CD14-positive monocyte (primary cell): ENCODE results near the gene GPRIN1. TPM values are rescaled to one million over a fixed set of nuclear protein-coding genes. Genes with fewer than 3 reads are reported as not detected.

Source experiments
- DNase-seq, 3 donors: peaks; one replicate each; pipeline ENCODE4 v3.0.0-alpha.2; 2011 to 2022
- H2AFZ ChIP-seq: 2 replicates; pipeline ENCODE4 v1.6.0; 2012; ENCODE audit warnings: mild to moderate bottlenecking, low read depth, low read length, inconsistent platforms; ENCODE audit not compliant: insufficient read depth, poor library complexity, severe bottlenecking
- H3K27ac ChIP-seq, 2 donors: 1 replicate in 1 of 2; 2 replicates in 1 of 2; pipeline ENCODE4 v1.5.1; 2012 to 2013; ENCODE audit warnings: low read length in 2 of 2, control low read depth in 1 of 2, inconsistent platforms in 1 of 2, low read depth in 1 of 2, mild to moderate bottlenecking in 1 of 2
- H3K27me3 ChIP-seq, 2 donors: one replicate each; pipeline versions ENCODE4 v1.6.0 to v1.6.1; 2011 to 2013; ENCODE audit warnings: low read length in 2 of 2; ENCODE audit not compliant: control insufficient read depth in 2 of 2, insufficient read depth in 2 of 2
- H3K36me3 ChIP-seq, 2 donors: replicated peaks in 1 of 2; 1 replicate in 1 of 2; 2 replicates in 1 of 2; pipeline versions ENCODE4 v1.5.1 to v1.6.1; 2012 to 2013; ENCODE audit warnings: low read length in 2 of 2, control low read depth in 1 of 2, inconsistent platforms in 1 of 2, mild to moderate bottlenecking in 1 of 2; ENCODE audit not compliant: insufficient read depth in 2 of 2, control insufficient read depth in 1 of 2
- H3K4me1 ChIP-seq, 2 donors: 1 replicate in 1 of 2; 2 replicates in 1 of 2; pipeline versions ENCODE4 v1.5.1 to v1.6.1; 2012 to 2013; ENCODE audit warnings: low read length in 2 of 2, control low read depth in 1 of 2, inconsistent platforms in 1 of 2, mild to moderate bottlenecking in 1 of 2, moderate library complexity in 1 of 2; ENCODE audit not compliant: insufficient read depth in 2 of 2, control insufficient read depth in 1 of 2
- H3K4me2 ChIP-seq: replicated peaks from 2 replicates; pipeline ENCODE3; 2012; ENCODE audit warnings: low read length, moderate library complexity, mild to moderate bottlenecking; ENCODE audit not compliant: poor library complexity, severe bottlenecking; ENCODE audit errors: extremely low read depth
- H3K4me3 ChIP-seq, 3 experiments: fragments of 200-600 bp in 1 of 3; sonication (generic) in 1 of 3; replicated peaks in 1 of 3; 1 replicate in 2 of 3; 2 replicates in 1 of 3; pipeline ENCODE4 v1.5.1; 2011 to 2013; ENCODE audit warnings: low read length in 3 of 3, mild to moderate bottlenecking in 3 of 3, control low read depth in 2 of 3, low read depth in 2 of 3, inconsistent platforms in 1 of 3, moderate library complexity in 1 of 3
- H3K79me2 ChIP-seq: 2 replicates; pipeline ENCODE4 v1.6.0; 2012; ENCODE audit warnings: mild to moderate bottlenecking, control low read depth, inconsistent platforms, low read length, moderate library complexity; ENCODE audit not compliant: insufficient read depth
- H3K9ac ChIP-seq: 2 replicates; pipeline ENCODE4 v1.6.0; 2017; ENCODE audit warnings: low read length, mild to moderate bottlenecking; ENCODE audit not compliant: insufficient read depth, poor library complexity, severe bottlenecking
- H3K9me3 ChIP-seq, 2 donors: replicated peaks in 1 of 2; 1 replicate in 1 of 2; 2 replicates in 1 of 2; pipeline versions ENCODE4 v1.5.1 to v1.6.1; 2012 to 2013; ENCODE audit warnings: low read length in 2 of 2, control low read depth in 1 of 2; ENCODE audit not compliant: control insufficient read depth in 1 of 2, insufficient read depth in 1 of 2
- H4K20me1 ChIP-seq: 2 replicates; pipeline ENCODE4 v1.6.0; 2012; ENCODE audit warnings: mild to moderate bottlenecking, low read length, control low read depth, moderate library complexity; ENCODE audit not compliant: insufficient read depth
- H3K27ac Mint-ChIP-seq, 7 donors: one replicate each; pipeline ENCODE4 v1.8.0; 2020; ENCODE audit warnings: mild to moderate bottlenecking in 7 of 7, mixed read lengths in 7 of 7, moderate library complexity in 6 of 7, inconsistent platforms in 2 of 7
- H3K27me3 Mint-ChIP-seq, 3 donors: one replicate each; pipeline ENCODE4 v1.8.0; 2021 to 2022; ENCODE audit warnings: low read depth in 3 of 3, mild to moderate bottlenecking in 3 of 3, mixed read lengths in 3 of 3, moderate library complexity in 3 of 3, inconsistent platforms in 1 of 3
- H3K36me3 Mint-ChIP-seq, 2 donors: one replicate each; pipeline ENCODE4 v1.8.0; 2020; ENCODE audit warnings: mixed read lengths in 2 of 2, inconsistent platforms in 1 of 2, mild to moderate bottlenecking in 1 of 2
- H3K4me1 Mint-ChIP-seq: one replicate; pipeline ENCODE4 v1.8.0; 2020; ENCODE audit warnings: mild to moderate bottlenecking, mixed read lengths
- H3K4me3 Mint-ChIP-seq, 2 donors: one replicate each; pipeline ENCODE4 v1.8.0; 2020; ENCODE audit warnings: mild to moderate bottlenecking in 2 of 2, mixed read lengths in 2 of 2, moderate library complexity in 1 of 2
- H3K9me3 Mint-ChIP-seq, 7 donors: one replicate each; pipeline ENCODE4 v1.8.0; 2020 to 2022; ENCODE audit warnings: mixed read lengths in 7 of 7, mild to moderate bottlenecking in 6 of 7, moderate library complexity in 6 of 7, inconsistent platforms in 2 of 7
- WGBS: methylation state at CpG from one replicate; pipeline ENCODE4 v1.1.5; 2013; ENCODE audit warnings: missing lambda C conversion rate; ENCODE audit not compliant: insufficient coverage; 5-methylcytosine and 5-hydroxymethylcytosine counted together
- intact Hi-C, 2 donors: fragments of 100-400 bp; cut with micrococcal nuclease; formaldehyde crosslinking; loops; one replicate each; pipeline versions ENCODE4 v1.15.0 to v1.15.1; 2023
- polyA plus RNA-seq, 3 donors: library from polyadenylated mRNA; depleted of rRNA in 1 of 3; unstranded in 2 of 3; stranded (reverse) in 1 of 3; fragments of 300-500 nt in 2 of 3; fragments of >200 nt in 1 of 3; fragmentation: Illumina TruSeq in 2 of 3; gene quantifications; 1 replicate in 2 of 3; 2 replicates in 1 of 3; pipeline ENCODE4 v1.2.3, GENCODE V29; 2012 to 2021
- TF ChIP-seq, protein P1 (sequence below): fragments of 200-600 bp; IDR thresholded peaks from one replicate; pipeline ENCODE4 v1.8.0; 2022; ENCODE audit warnings: antibody characterized with exemption, mild to moderate bottlenecking

GPRIN1 gene
- polyA plus RNA-seq, 3 donors: 0.05 to 0.30 (median 0.13) TPM

DNA sequence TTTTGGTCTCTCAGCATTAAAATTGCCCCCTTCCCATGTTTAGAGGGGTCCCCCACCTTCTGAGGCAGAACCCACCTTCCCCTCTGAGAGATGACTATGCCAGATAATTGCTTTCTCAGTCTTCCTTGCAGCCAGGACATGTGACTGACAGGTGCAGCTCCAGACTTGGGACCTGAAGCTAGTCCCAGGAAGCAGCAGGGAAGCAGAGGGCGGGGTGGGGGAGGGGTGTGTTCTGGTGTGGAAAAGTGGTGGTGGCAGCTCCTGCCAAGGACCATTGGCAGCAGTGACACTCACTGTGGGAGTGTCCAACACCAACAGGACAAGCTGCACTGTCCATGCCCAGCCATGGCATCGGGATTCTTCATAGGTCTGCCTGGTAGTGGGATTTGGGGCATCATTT lies 22.8 kb upstream of the GPRIN1 start:
- TF ChIP-seq, protein P1, sequence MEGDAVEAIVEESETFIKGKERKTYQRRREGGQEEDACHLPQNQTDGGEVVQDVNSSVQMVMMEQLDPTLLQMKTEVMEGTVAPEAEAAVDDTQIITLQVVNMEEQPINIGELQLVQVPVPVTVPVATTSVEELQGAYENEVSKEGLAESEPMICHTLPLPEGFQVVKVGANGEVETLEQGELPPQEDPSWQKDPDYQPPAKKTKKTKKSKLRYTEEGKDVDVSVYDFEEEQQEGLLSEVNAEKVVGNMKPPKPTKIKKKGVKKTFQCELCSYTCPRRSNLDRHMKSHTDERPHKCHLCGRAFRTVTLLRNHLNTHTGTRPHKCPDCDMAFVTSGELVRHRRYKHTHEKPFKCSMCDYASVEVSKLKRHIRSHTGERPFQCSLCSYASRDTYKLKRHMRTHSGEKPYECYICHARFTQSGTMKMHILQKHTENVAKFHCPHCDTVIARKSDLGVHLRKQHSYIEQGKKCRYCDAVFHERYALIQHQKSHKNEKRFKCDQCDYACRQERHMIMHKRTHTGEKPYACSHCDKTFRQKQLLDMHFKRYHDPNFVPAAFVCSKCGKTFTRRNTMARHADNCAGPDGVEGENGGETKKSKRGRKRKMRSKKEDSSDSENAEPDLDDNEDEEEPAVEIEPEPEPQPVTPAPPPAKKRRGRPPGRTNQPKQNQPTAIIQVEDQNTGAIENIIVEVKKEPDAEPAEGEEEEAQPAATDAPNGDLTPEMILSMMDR: no peak
- H3K4me1 ChIP-seq: peaks cover 0 to 5% of the 10 kb centered on the region in 2 donors
- no peak overlapping the region for H3K4me3 ChIP-seq
- H3K4me2 ChIP-seq: no peak overlapping the region
- no peak overlapping the region for H3K27ac ChIP-seq
- WGBS: 72% methylated on average over 2 of the region's 2 CpGs
- Mint-ChIP-seq H3K9me3 (peaks cover 0 to 17% (median 6%) of the 10 kb centered on the region in 7 donors), H3K4me3 (peak overlapping the region in 1 of 2 donors; percentile 44), H3K27me3 (peaks cover 66 to 83% (median 69%) of the 10 kb centered on the region in 3 donors), H3K36me3 (peaks cover 0 to 4% of the 10 kb centered on the region in 2 donors), H3K27ac (peak overlapping the region in 1 of 7 donors; percentile 26), H3K4me1 (peaks cover 11% of the 10 kb centered on the region)
- H4K20me1 ChIP-seq: no peaks in the 10 kb centered on the region
- no peak for DNase-seq
- peaks cover 41 to 65% of the 10 kb centered on the region in 2 donors for H3K27me3 ChIP-seq
- peaks cover 0 to 9% of the 10 kb centered on the region in 2 donors for H3K9me3 ChIP-seq
- H3K9ac ChIP-seq: no peak overlapping the region
- H3K36me3 ChIP-seq: no peaks in the 10 kb centered on the region
- H2AFZ ChIP-seq: no peak overlapping the region
- no peaks in the 10 kb centered on the region for H3K79me2 ChIP-seq
- intact Hi-C loops: no loop called here

GRCh38 chr5:176631383-176632200 lies 21.6 kb upstream of the GPRIN1 start:
- no peak overlapping the region for H2AFZ ChIP-seq
- 72% methylated on average over 4 of the region's 7 CpGs for WGBS
- H3K36me3 ChIP-seq: no peaks in the 10 kb centered on the region
- H3K27me3 Mint-ChIP-seq: peaks cover 72 to 88% (median 76%) of the 10 kb centered on the region in 3 donors
- peaks cover 0 to 4% of the 10 kb centered on the region in 2 donors for H3K36me3 Mint-ChIP-seq
- H3K9me3 ChIP-seq: peaks cover 0 to 9% of the 10 kb centered on the region in 2 donors
- no peaks in the 10 kb centered on the region for H4K20me1 ChIP-seq
- no peak overlapping the region for H3K27ac ChIP-seq
- H3K4me1 Mint-ChIP-seq: peaks cover 11% of the 10 kb centered on the region
- H3K27me3 ChIP-seq: peaks cover 41 to 76% of the 10 kb centered on the region in 2 donors
- peak overlapping the region in 1 of 2 donors; percentile 89 for H3K4me3 Mint-ChIP-seq
- H3K27ac Mint-ChIP-seq: no peak overlapping the region
- peaks cover 0 to 17% (median 6%) of the 10 kb centered on the region in 7 donors for H3K9me3 Mint-ChIP-seq
- TF ChIP-seq, protein P1: no peak
- peaks cover 0 to 5% of the 10 kb centered on the region in 2 donors for H3K4me1 ChIP-seq
- H3K4me2 ChIP-seq: no peak overlapping the region
- no peak overlapping the region for H3K4me3 ChIP-seq
- intact Hi-C loops: no loop called here
- no peaks in the 10 kb centered on the region for H3K79me2 ChIP-seq
- no peak for DNase-seq
- no peak overlapping the region for H3K9ac ChIP-seq
